Cardiac septum (tissue), 1 donor: ENCODE results near the gene GABRG3. TPM values are rescaled to one million over a fixed set of nuclear protein-coding genes. Genes with fewer than 3 reads are reported as not detected.
"Not testable (repeated sequence)": the region's sequence is repeated elsewhere in the genome, so short reads cannot be mapped to it uniquely, and the experiment has no call there.

Experiments used
- DNase-seq: peaks from one replicate; pipeline ENCODE4 v3.0.0-alpha.2; 2020; ENCODE audit warnings: low spot score
- intact Hi-C: fragments of 100-400 bp; cut with DNase I; formaldehyde crosslinking; loops from one replicate; pipeline ENCODE4 v1.14.0; 2022
- total RNA-seq: library from RNA; stranded (reverse); fragmentation: NEBNext Ultra II Directional; extraction: Animal tissue kit (Norgen Biotek cat#: 25700); gene quantifications from one replicate; pipeline ENCODE4 v1.2.1, GENCODE V29; 2021
- donor health status: DM: no; HTN: no; CAD: no.

GABRG3 gene
- total RNA-seq, 1 donor from 2014 or later: 0.35 TPM

GRCh38 chr15:27359586-27359985 is 388.6 kb downstream of the GABRG3 start:
- DNase-seq: no peak
- intact Hi-C loops: loop anchor here (2.0 to 10.0 kb wide), 2 partner anchors 295 to 469 kb away; no protein-coding TSS in a partner anchor

DNA sequence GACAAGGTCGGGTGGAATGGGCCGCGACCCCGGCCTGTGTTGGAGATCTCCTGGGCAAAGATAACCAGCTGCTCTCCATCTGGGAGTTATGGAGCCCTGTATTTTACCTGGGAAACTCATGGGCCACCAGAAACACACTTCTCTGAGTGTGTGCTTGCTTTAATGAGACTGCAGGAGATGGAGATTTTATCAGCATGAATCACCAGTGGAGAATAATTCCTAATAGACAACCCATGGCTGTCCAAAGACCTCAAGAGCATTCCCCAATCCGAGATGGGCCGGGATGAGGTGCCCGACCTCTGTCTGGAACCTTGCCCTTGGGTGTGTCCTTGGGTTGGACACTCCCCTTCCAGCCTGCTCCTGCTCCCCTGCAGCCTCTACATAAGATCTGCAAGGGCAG is 389.3 kb downstream of the GABRG3 start:
- DNase-seq: no peak
- intact Hi-C loops: no loop called here

- intact Hi-C loops: no loop called here
- no peak for DNase-seq
These were observed 390.5 kb downstream of the GABRG3 start for GRCh38 chr15:27361438-27361837.

- intact Hi-C loops: no loop called here
- no peak for DNase-seq
These were observed 394.5 kb downstream of the GABRG3 start for GRCh38 chr15:27365456-27365855.

- DNase-seq: not testable (repeated sequence)
These were observed 406.4 kb downstream of the GABRG3 start for GRCh38 chr15:27377391-27377790.

DNA sequence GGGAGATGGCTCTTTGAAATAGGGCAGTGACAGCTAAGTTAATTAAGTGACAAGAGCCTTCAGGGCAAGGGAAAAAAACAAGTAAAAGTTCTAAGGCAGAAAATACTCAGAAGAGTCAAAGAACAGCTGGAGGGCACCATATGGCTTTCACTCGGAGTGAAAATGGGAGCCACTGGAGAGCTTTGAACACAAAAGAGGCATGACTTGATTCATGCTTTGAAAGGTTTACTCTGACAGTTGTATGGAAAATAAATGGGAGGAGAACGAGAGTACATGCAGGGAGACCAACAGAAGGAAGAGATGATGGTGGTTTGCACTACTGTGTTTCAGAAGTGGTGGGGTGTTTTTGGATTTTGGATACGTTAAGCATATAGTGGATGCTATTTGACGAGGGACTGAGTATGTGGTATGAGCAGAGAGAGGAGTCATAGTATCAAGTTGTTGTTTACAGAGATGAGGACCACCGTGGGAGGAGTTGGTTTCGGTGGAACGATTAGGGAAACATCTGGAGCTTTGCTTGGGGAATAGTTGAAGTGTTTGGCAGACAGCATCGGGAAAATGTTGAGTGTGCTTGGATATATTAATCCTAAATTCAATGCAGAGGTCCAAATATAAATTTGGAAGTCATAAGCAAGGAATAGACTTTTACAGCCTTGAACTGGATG is 411.5 kb downstream of the GABRG3 start:
- no peak for DNase-seq
- intact Hi-C loops: no loop called here

More at GRCh38 chr15:27377391-27377790, 406.4 kb downstream of the GABRG3 start:
- intact Hi-C loops: not testable (repeated sequence)

DNA sequence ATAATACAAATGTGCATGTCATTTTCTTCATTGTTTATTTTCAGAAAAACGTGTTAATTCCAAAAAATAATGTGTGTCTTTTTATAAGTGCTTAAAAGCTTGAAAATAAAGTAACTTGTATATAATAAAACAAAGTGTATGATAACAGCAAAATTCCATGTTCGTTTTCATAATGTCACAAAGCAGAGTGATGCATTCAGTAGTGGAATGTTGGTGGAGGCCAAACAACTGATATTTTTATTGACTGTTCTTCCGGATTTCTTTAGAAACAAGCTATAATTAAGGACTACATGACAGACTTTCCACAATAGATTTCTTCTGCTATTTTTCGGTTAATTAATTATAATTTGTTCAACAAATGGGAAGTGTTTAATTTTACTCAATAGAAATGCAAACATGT is 412.7 kb downstream of the GABRG3 start:
- DNase-seq: no peak
- intact Hi-C loops: no loop called here

GRCh38 chr15:27392163-27392562 is 421.2 kb downstream of the GABRG3 start:
- intact Hi-C loops: no loop called here
- DNase-seq: no peak

GRCh38 chr15:27396521-27396920 is 425.5 kb downstream of the GABRG3 start:
- no peak for DNase-seq
- intact Hi-C loops: no loop called here

GRCh38 chr15:27396996-27397395 is 426.0 kb downstream of the GABRG3 start:
- intact Hi-C loops: no loop called here
- DNase-seq: no peak

- no peak for DNase-seq
- intact Hi-C loops: no loop called here
These were observed 427.7 kb downstream of the GABRG3 start for GRCh38 chr15:27398631-27399161.

- intact Hi-C loops: no loop called here
These were observed 428.3 kb downstream of the GABRG3 start for GRCh38 chr15:27399241-27399640.

GRCh38 chr15:27401471-27401870 is 430.5 kb downstream of the GABRG3 start:
- no peak for DNase-seq
- intact Hi-C loops: no loop called here

More at GRCh38 chr15:27399241-27399640, 428.3 kb downstream of the GABRG3 start:
- no peak for DNase-seq

- intact Hi-C loops: no loop called here
- no peak for DNase-seq
These were observed 437.4 kb downstream of the GABRG3 start for GRCh38 chr15:27408428-27408827.

DNA sequence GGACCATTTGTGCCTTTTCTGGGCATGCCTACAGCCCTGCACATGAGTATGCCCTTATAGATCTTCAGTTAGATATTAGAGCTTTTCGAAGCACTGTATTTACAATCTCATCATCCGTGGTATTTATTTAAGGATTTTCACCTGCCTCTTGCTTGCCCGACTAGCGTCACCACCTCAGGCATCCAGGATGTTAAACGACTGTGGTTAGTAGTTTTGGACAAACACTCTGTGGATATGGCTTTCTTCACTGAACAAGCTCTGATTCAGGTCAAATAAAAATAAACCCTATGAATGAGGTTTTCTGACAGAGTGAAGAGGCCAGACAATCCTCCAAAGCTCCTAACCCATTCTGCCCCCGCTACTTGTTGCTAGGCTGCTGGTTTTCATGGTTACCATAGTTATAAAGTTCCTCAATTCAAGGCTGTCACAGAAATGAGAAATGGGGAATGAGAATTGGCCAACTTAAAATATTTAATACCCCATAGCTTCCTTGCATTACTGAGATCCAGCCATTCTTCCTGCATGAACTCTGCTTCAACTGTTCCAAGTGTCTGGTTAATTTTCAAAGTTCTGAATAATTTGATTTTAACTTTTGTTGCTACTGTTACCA is 440.1 kb downstream of the GABRG3 start:
- intact Hi-C loops: no loop called here
- no peak for DNase-seq

DNA sequence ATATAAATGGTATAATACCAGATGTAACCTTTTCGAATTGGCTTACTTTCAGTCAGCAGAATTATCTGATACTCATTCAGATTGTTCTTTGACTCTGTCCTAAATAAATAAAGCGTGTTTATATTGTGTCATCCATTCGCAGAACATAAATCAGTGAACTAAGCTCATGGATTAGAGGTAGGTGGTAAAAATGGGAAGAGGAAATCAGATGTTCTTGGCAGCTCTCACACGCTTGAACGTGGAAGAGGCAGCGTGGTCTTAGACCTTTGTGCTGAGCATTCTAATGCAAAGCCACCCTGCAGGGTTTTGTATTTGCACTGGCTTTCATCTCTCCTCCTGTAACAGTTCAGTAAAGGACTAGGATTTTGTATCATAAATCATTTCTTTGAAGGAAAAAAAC is 441.4 kb downstream of the GABRG3 start:
- intact Hi-C loops: no loop called here
- DNase-seq: no peak

DNA sequence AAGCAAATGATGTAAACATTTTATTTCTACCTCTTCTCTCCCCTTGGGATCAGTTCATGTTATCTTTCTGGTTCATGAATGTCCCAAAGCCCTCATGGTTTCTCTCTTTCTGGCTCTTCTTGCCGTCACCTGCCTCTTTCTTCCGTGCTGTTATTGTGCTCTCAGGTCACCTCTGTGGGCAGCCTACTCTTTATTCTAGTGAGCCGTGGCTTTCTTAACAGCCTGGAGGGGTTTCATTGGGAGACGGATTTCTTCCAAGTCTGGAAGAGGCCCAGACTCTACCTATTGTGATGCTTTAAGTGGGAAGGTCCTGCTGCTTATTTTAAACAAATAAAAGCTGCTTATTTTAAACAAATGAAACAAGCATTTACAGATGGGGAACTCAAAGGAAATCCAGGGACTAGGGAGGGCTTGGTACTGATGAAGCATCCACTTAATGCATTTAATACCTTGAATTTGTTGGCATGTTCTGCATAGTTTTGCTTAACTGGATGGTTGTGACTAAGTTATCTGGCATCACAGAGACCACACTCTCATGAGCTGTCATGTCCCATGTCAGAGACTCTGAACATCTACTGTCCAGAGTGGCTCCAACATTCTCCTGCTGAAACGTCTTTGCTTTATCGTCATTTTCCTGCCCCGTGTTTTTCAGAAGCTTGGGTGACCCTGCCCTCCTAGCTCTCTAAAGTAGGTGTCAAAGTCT is 443.3 kb downstream of the GABRG3 start:
- DNase-seq: no peak
- intact Hi-C loops: no loop called here

- DNase-seq: no peak
- intact Hi-C loops: no loop called here
These were observed 447.7 kb downstream of the GABRG3 start for GRCh38 chr15:27418726-27419125.

DNA sequence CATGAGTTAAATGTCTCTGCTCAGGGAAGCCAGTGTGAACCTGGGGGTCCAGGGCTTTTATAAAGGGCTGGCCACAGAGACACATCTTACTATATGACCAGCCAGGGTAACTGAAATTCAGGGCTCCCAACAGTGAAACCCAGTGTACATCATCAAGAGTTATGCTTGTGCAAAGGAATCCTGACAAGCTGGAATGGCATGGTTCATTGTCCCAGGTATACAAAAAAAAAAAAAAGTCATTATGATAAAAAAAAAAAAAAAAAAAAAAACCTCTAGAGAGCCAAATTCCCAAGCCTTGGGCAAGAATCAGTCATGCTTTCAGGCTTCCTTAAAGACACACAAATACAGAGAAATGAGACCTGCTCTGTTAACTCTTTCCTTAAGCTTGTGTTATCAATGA is 452.0 kb downstream of the GABRG3 start:
- intact Hi-C loops: no loop called here
- DNase-seq: no peak

DNA sequence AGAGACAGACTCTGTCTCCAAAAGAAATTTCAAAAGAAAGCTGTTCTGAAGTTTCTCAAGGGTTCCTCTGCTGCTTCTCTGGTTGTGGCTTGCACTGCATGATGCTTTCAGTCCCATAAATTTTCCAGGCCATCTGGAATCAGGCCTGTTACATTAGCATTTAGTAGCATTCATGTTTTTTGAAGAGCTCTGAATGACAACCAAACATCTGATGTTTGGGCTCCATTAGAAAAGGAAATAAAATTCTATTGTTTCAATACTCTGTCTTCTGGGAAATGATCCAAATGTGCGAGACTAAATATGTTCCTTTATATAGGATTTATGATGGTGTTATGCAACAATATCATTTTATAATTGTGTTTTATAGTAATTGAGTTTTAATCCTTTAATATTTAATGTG is 455.8 kb downstream of the GABRG3 start:
- intact Hi-C loops: no loop called here
- no peak for DNase-seq

DNA sequence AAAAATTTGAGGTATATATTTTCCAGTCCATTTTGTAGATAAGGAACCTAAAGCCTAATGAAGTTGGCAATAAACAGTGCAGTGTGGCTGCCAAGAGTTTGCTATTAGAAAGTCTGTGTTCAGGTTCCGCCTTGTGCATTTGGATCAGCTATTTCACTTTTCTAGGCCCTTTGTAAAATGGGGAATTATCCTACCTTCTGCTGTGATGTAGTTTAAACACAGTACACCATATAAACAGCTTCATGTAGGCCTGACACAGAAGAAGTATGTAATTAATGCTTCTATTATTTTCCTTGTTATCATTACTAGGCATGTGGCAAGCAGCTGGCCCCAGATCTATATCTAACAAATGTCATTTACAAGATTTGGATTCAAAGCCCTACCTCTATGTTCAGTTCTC is 456.3 kb downstream of the GABRG3 start:
- DNase-seq: no peak
- intact Hi-C loops: no loop called here
